ENCODE data around the gene AGPAT3. TPM values are rescaled to one million over a fixed set of nuclear protein-coding genes. Genes with fewer than 3 reads are reported as not detected.

AGPAT3 gene
- total RNA-seq, 4 donors from 2014 or later, result 31.7 to 35.7 (median 33.0) TPM

- H3K4me3 ChIP-seq, result no peak overlapping the region
- peaks cover 0 to 26% (median 0%) of the 10 kb centered on the region in 3 donors for H3K36me3 ChIP-seq
- H3K27me3 ChIP-seq, result no peaks in the 10 kb centered on the region
- intact Hi-C loops (cut with DNase I), result no loop called here
- 58 to 63% methylated on average over 2 to 6 of the region's 11 CpGs for WGBS, 2 donors
- H3K27ac ChIP-seq, result no peak overlapping the region
- TF ChIP-seq POLR2A (IDR thresholded peaks at IDR 0.05) (no peak), CTCF (IDR thresholded peaks at IDR 0.05) (no peak)
- no peaks in the 10 kb centered on the region for H3K9me3 ChIP-seq
- DNase-seq, result no peak
- peaks cover 28 to 77% (median 45%) of the 10 kb centered on the region in 3 donors for H3K4me1 ChIP-seq
These were observed 57.9 kb downstream of the AGPAT3 start for GRCh38 chr21:43922949-43923348.

- H3K4me3 ChIP-seq, result no peak overlapping the region
- no peak for TF ChIP-seq POLR2A (IDR thresholded peaks at IDR 0.05)
- no peak for TF ChIP-seq CTCF (IDR thresholded peaks at IDR 0.05)
- H3K27ac ChIP-seq, result no peak overlapping the region
- intact Hi-C loops (cut with DNase I), result no loop called here
- peaks cover 33 to 78% (median 49%) of the 10 kb centered on the region in 3 donors for H3K4me1 ChIP-seq
- no peaks in the 10 kb centered on the region for H3K27me3 ChIP-seq
- H3K36me3 ChIP-seq, result peaks cover 0 to 26% (median 0%) of the 10 kb centered on the region in 3 donors
- no peaks in the 10 kb centered on the region for H3K9me3 ChIP-seq
- no peak for DNase-seq
- WGBS, 2 donors, result 33 to 63% methylated on average over 1 to 6 of the region's 8 CpGs
These were observed 58.4 kb downstream of the AGPAT3 start for GRCh38 chr21:43923391-43923790.

- Histone ChIP-seq H3K4me3 (no peak overlapping the region), H3K4me1 (peaks cover 40 to 87% (median 59%) of the 10 kb centered on the region in 3 donors), H3K9me3 (no peaks in the 10 kb centered on the region), H3K27me3 (no peaks in the 10 kb centered on the region), H3K36me3 (peaks cover 0 to 35% (median 0%) of the 10 kb centered on the region in 3 donors), H3K27ac (peak overlapping the region in 3 of 4 donors; percentile 16 to 35 (median 33))
- no peak for DNase-seq
- intact Hi-C loops (cut with DNase I), result no loop called here
- TF ChIP-seq POLR2A (IDR thresholded peaks at IDR 0.05), result no peak
- no peak for TF ChIP-seq CTCF (IDR thresholded peaks at IDR 0.05)
- WGBS, 2 donors, result 69 to 92% methylated on average over 12 to 20 of the region's 25 CpGs
These were observed 59.5 kb downstream of the AGPAT3 start for GRCh38 chr21:43924421-43925095.

GRCh38 chr21:43925096-43925481, 60.1 kb downstream of the AGPAT3 start:
- peak overlapping the region in 3 of 4 donors; percentile 16 to 35 (median 33) for H3K27ac ChIP-seq
- no peak for DNase-seq
- intact Hi-C loops (cut with DNase I), result no loop called here

More at GRCh38 chr21:43925096-43925481, 60.1 kb downstream of the AGPAT3 start:
- H3K9me3 ChIP-seq, result no peaks in the 10 kb centered on the region
- peaks cover 0 to 35% (median 0%) of the 10 kb centered on the region in 3 donors for H3K36me3 ChIP-seq
- peaks cover 42 to 92% (median 59%) of the 10 kb centered on the region in 3 donors for H3K4me1 ChIP-seq
- no peak overlapping the region for H3K4me3 ChIP-seq
- TF ChIP-seq POLR2A (IDR thresholded peaks at IDR 0.05) (no peak), CTCF (IDR thresholded peaks at IDR 0.05) (no peak)
- no peaks in the 10 kb centered on the region for H3K27me3 ChIP-seq
- 57 to 63% methylated on average over 1 of the region's 13 CpGs for WGBS, 2 donors

Data from esophagus squamous epithelium (tissue), 5 donors.